Upper lobe of left lung (tissue), 4 donors: ENCODE results near the gene CPZ.

Experiments
- EP300 ChIP-seq, 4 donors: sonication (generic); formaldehyde crosslinking; IDR thresholded peaks; one replicate each; pipeline ENCODE4 v1.5.1; 2017; ENCODE audit warnings: antibody characterized with exemption in 4 of 4, control low read depth in 2 of 4
- POLR2A ChIP-seq, 4 donors: fragments of 450-650 bp; IDR thresholded peaks; one replicate each; pipeline ENCODE4 v1.5.1; 2016 to 2017; ENCODE audit warnings: antibody characterized with exemption in 4 of 4, mild to moderate bottlenecking in 2 of 4
- TF ChIP-seq, protein P1 (sequence below), 6 experiments: fragments of 450-650 bp in 4 of 6; fragments of 200-600 bp in 2 of 6; sonication (generic) in 2 of 6; IDR thresholded peaks; one replicate each; pipeline ENCODE4 v1.5.1; 2016 to 2019; ENCODE audit warnings: antibody characterized with exemption in 6 of 6

- TF ChIP-seq EP300 (IDR thresholded peaks at IDR 0.05) (no peak), POLR2A (IDR thresholded peaks at IDR 0.05) (no peak)
- TF ChIP-seq, protein P1, sequence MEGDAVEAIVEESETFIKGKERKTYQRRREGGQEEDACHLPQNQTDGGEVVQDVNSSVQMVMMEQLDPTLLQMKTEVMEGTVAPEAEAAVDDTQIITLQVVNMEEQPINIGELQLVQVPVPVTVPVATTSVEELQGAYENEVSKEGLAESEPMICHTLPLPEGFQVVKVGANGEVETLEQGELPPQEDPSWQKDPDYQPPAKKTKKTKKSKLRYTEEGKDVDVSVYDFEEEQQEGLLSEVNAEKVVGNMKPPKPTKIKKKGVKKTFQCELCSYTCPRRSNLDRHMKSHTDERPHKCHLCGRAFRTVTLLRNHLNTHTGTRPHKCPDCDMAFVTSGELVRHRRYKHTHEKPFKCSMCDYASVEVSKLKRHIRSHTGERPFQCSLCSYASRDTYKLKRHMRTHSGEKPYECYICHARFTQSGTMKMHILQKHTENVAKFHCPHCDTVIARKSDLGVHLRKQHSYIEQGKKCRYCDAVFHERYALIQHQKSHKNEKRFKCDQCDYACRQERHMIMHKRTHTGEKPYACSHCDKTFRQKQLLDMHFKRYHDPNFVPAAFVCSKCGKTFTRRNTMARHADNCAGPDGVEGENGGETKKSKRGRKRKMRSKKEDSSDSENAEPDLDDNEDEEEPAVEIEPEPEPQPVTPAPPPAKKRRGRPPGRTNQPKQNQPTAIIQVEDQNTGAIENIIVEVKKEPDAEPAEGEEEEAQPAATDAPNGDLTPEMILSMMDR (IDR thresholded peaks at IDR 0.05), result no peak
Observed at GRCh38 chr4:8649631-8650361, 57.2 kb downstream of the CPZ start.
